MM.1S (cell line): ENCODE measurements around the gene MRAP2.

ENCODE experiments used
- DNase-seq: peaks from one replicate; pipeline ENCODE4 v3.0.0-alpha.2; 2015
- H2AFZ ChIP-seq: fragments of 300-600 bp; sonication (generic); 2 replicates; pipeline ENCODE4 v1.6.0; 2016; ENCODE audit warnings: antibody characterized with exemption, low read length
- H3F3A ChIP-seq: fragments of 300-600 bp; sonication (generic); 2 replicates; pipeline ENCODE4 v1.6.1; 2016; ENCODE audit warnings: mild to moderate bottlenecking, antibody characterized with exemption, low read length, moderate library complexity, mixed read lengths; ENCODE audit not compliant: insufficient read depth
- H3K27ac ChIP-seq: fragments of 300-600 bp; sonication (generic); 2 replicates; pipeline ENCODE4 v1.5.1; 2016; ENCODE audit warnings: mild to moderate bottlenecking, low read length
- H3K27me3 ChIP-seq: fragments of 300-600 bp; sonication (generic); replicated peaks from 2 replicates; pipeline ENCODE4 v1.6.0; 2016; ENCODE audit warnings: low read length; ENCODE audit not compliant: insufficient read depth
- H3K36me3 ChIP-seq: fragments of 300-600 bp; sonication (generic); replicated peaks from 2 replicates; pipeline ENCODE4 v1.6.1; 2016; ENCODE audit warnings: mild to moderate bottlenecking, low read length, mixed read lengths; ENCODE audit not compliant: insufficient read depth
- H3K4me1 ChIP-seq: fragments of 300-600 bp; sonication (generic); 2 replicates; pipeline ENCODE4 v1.6.1; 2016; ENCODE audit warnings: low read length, mixed read lengths
- H3K4me2 ChIP-seq: fragments of 300-600 bp; sonication (generic); 2 replicates; pipeline ENCODE4 v1.6.0; 2016; ENCODE audit warnings: low read depth, low read length
- H3K4me3 ChIP-seq: fragments of 300-600 bp; sonication (generic); 2 replicates; pipeline ENCODE4 v1.5.1; 2016; ENCODE audit warnings: low read length, mixed read lengths
- H3K79me2 ChIP-seq: fragments of 300-600 bp; sonication (generic); 2 replicates; pipeline ENCODE4 v1.6.1; 2016; ENCODE audit warnings: mixed run types, low read length, mixed read lengths
- H3K9ac ChIP-seq: fragments of 300-600 bp; sonication (generic); 2 replicates; pipeline ENCODE4 v1.6.1; 2016; ENCODE audit warnings: low read length, mixed read lengths
- H3K9me2 ChIP-seq: fragments of 300-600 bp; sonication (generic); replicated peaks from 2 replicates; pipeline ENCODE4 v1.6.1; 2016; ENCODE audit warnings: mild to moderate bottlenecking, low read length, mixed read lengths; ENCODE audit not compliant: insufficient read depth
- H3K9me3 ChIP-seq: fragments of 300-600 bp; sonication (generic); replicated peaks from 2 replicates; pipeline ENCODE4 v1.6.1; 2016; ENCODE audit warnings: mild to moderate bottlenecking, low read length, mixed read lengths; ENCODE audit not compliant: insufficient read depth
- H4K20me1 ChIP-seq: fragments of 300-600 bp; sonication (generic); 2 replicates; pipeline ENCODE4 v1.6.1; 2016; ENCODE audit warnings: mild to moderate bottlenecking, low read length, moderate library complexity, mixed read lengths; ENCODE audit not compliant: insufficient read depth
- CTCF ChIP-seq: fragments of 300-600 bp; sonication (generic); IDR thresholded peaks from 2 replicates; pipeline ENCODE4 v1.5.1; 2016; ENCODE audit warnings: antibody characterized with exemption, low read length, mixed read lengths
- EZH2 ChIP-seq: fragments of 300-600 bp; sonication (generic); optimal IDR thresholded peaks from 2 replicates; pipeline ENCODE3; 2017; ENCODE audit warnings: low read depth, mild to moderate bottlenecking, antibody characterized with exemption, low read length, mixed read lengths
- EZH2phosphoT487 ChIP-seq: fragments of 300-600 bp; sonication (generic); IDR thresholded peaks from 2 replicates; pipeline ENCODE4 v1.6.1; 2018; ENCODE audit warnings: antibody characterized with exemption, low read length

MRAP2 gene

GRCh38 chr6:84135291-84135690 lies 101.7 kb downstream of the MRAP2 start:
- H3K9me2 ChIP-seq, result no peaks in the 10 kb centered on the region
- H3K27ac ChIP-seq, result no peak overlapping the region
- H3K27me3 ChIP-seq, result no peaks in the 10 kb centered on the region
- no peaks in the 10 kb centered on the region for H3K36me3 ChIP-seq
- no peak overlapping the region for H3K9ac ChIP-seq
- DNase-seq, result no peak
- TF ChIP-seq EZH2 (no peak), CTCF (no peak), EZH2phosphoT487 (no peak)
- H3K4me3 ChIP-seq, result no peak overlapping the region
- no peak overlapping the region for H2AFZ ChIP-seq
- no peaks in the 10 kb centered on the region for H4K20me1 ChIP-seq
- no peaks in the 10 kb centered on the region for H3K79me2 ChIP-seq
- H3F3A ChIP-seq, result no peaks in the 10 kb centered on the region
- no peak overlapping the region for H3K4me2 ChIP-seq
- H3K9me3 ChIP-seq, result no peaks in the 10 kb centered on the region
- H3K4me1 ChIP-seq, result no peaks in the 10 kb centered on the region

GRCh38 chr6:84136364-84137050 lies 102.9 kb downstream of the MRAP2 start:
- Histone ChIP-seq H2AFZ (no peak overlapping the region), H3K4me2 (no peak overlapping the region), H3K36me3 (no peaks in the 10 kb centered on the region), H3K27ac (no peak overlapping the region), H3K79me2 (no peaks in the 10 kb centered on the region), H3K4me1 (no peaks in the 10 kb centered on the region), H4K20me1 (no peaks in the 10 kb centered on the region), H3K9ac (no peak overlapping the region), H3K4me3 (no peak overlapping the region), H3K9me2 (no peaks in the 10 kb centered on the region), H3F3A (no peaks in the 10 kb centered on the region), H3K27me3 (no peaks in the 10 kb centered on the region), H3K9me3 (no peaks in the 10 kb centered on the region)
- no peak for DNase-seq
- no peak for TF ChIP-seq EZH2

- no peak overlapping the region for H3K4me2 ChIP-seq
- no peaks in the 10 kb centered on the region for H3K4me1 ChIP-seq
- no peak overlapping the region for H3K9ac ChIP-seq
- no peak overlapping the region for H2AFZ ChIP-seq
- H3K79me2 ChIP-seq, result no peaks in the 10 kb centered on the region
- no peaks in the 10 kb centered on the region for H3K9me3 ChIP-seq
- H3F3A ChIP-seq, result no peaks in the 10 kb centered on the region
- H3K4me3 ChIP-seq, result no peak overlapping the region
- H4K20me1 ChIP-seq, result no peaks in the 10 kb centered on the region
- TF ChIP-seq CTCF (no peak), EZH2 (no peak), EZH2phosphoT487 (no peak)
- H3K36me3 ChIP-seq, result no peaks in the 10 kb centered on the region
- DNase-seq, result no peak
- H3K27me3 ChIP-seq, result no peaks in the 10 kb centered on the region
- H3K27ac ChIP-seq, result no peak overlapping the region
- H3K9me2 ChIP-seq, result no peaks in the 10 kb centered on the region
These were observed 103.4 kb downstream of the MRAP2 start for GRCh38 chr6:84137051-84137375.

GRCh38 chr6:84137989-84138575 lies 104.5 kb downstream of the MRAP2 start:
- Histone ChIP-seq H4K20me1 (no peaks in the 10 kb centered on the region), H3K27me3 (no peaks in the 10 kb centered on the region), H3K4me3 (no peak overlapping the region), H2AFZ (no peak overlapping the region), H3K27ac (no peak overlapping the region), H3K9ac (no peak overlapping the region), H3K79me2 (no peaks in the 10 kb centered on the region), H3K4me1 (no peaks in the 10 kb centered on the region), H3K4me2 (no peak overlapping the region), H3K36me3 (no peaks in the 10 kb centered on the region), H3K9me3 (no peaks in the 10 kb centered on the region), H3F3A (no peaks in the 10 kb centered on the region), H3K9me2 (no peaks in the 10 kb centered on the region)
- DNase-seq, result no peak
- TF ChIP-seq EZH2phosphoT487, result no peak
- TF ChIP-seq EZH2, result no peak
